Neural crest cell (in vitro differentiated cells): ENCODE data around the gene PHF21B. TPM values are rescaled to one million over a fixed set of nuclear protein-coding genes. Genes with fewer than 3 reads are reported as not detected.

Experiments used
- DNase-seq: peaks from one replicate; pipeline ENCODE4 v3.0.0; 2021; ENCODE audit warnings: low read depth, mixed read lengths, low spot score
- H3K27ac Mint-ChIP-seq: one replicate; pipeline ENCODE4 v1.8.0; 2021; ENCODE audit warnings: mild to moderate bottlenecking, mixed read lengths; ENCODE audit not compliant: unreplicated experiment
- H3K27me3 Mint-ChIP-seq: 2 replicates; pipeline ENCODE4 v1.8.0; 2021; ENCODE audit warnings: low read depth, mild to moderate bottlenecking, mixed read lengths
- H3K36me3 Mint-ChIP-seq: 2 replicates; pipeline ENCODE4 v1.8.0; 2021; ENCODE audit warnings: low read depth, mild to moderate bottlenecking, mixed read lengths
- H3K4me1 Mint-ChIP-seq: 2 replicates; pipeline ENCODE4 v1.8.0; 2021; ENCODE audit warnings: mixed read lengths
- H3K4me3 Mint-ChIP-seq: one replicate; pipeline ENCODE4 v1.8.0; 2021; ENCODE audit warnings: mild to moderate bottlenecking, mixed read lengths
- H3K9me3 Mint-ChIP-seq: 2 replicates; pipeline ENCODE4 v1.8.0; 2021; ENCODE audit warnings: mixed read lengths
- total RNA-seq: library from RNA; stranded (reverse); gene quantifications from 2 replicates; pipeline ENCODE4 v1.2.1, GENCODE V29; 2021
- TF ChIP-seq, protein P1 (sequence below): fragments of 200-600 bp; sonication (generic); conservative IDR thresholded peaks from 2 replicates; pipeline ENCODE4 v1.5.0; 2021; ENCODE audit warnings: antibody characterized with exemption, mild to moderate bottlenecking

Gene PHF21B
- total RNA-seq, 1 donor from 2014 or later = 40.4 TPM

DNA sequence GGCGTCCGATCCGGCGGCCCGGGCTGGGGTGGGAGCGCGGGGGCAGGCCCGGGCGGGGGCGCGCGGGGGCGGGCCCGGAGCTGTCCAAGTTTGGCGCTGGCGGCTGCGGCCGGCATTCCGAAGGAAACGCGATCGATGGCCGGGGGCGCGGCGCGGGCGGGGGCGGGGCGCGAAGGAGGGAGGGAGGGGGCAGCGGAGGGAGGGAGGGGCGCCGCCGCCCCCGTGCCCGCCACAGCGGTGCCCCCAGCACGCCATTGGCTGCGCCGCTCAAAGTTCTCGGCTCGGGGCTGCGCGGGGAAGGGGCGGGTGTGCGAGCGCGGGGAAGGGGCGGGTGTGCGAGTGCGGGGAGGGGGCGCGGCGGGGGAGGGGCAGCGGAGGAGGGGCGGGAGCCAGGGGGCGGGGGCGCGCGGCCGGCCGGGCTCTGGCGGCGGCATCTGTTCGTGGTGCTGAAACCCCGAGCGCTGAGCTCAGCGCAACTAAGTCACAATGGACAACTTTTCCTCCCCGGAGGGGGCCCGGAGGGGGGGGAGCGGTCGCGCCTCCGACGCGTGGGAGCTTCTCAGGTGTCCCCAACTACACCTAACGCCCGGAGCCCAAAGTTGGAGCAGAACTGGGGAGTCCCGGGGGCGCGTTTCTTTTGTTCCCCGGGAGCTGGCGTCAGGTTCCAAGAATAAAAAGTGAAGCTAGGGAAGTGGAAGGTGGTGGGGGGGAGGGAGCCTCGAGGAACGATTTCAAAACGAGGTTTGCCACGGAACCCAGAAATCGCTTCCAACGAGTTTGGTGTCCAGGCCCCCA, 2.2 kb downstream of the PHF21B start:
- no peak overlapping the region for H3K27ac Mint-ChIP-seq

DNA sequence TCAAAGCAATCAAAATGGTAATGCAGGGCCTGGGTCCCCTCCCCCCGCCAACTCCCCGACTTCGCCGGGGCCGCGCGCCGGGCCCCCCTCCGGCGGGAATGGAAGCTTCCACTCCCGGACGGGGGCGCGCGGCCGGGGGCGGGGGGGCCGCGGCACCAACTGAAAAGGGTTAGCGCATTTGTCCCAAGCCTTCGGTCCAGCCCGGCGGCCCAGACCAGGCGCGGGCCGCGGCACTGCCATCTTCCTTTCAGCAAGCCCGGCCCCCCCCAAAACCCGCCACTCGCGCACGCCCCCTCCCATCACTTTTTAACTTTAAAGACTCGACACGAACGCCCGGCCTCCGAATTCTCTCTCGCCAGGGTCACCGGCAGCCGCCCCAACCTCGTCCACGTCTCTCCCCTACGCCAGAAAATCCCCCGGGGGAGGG, 2.8 kb downstream of the PHF21B start:
- H3K9me3 Mint-ChIP-seq = no peaks in the 10 kb centered on the region
- no peaks in the 10 kb centered on the region for H3K27me3 Mint-ChIP-seq
- TF ChIP-seq, protein P1, sequence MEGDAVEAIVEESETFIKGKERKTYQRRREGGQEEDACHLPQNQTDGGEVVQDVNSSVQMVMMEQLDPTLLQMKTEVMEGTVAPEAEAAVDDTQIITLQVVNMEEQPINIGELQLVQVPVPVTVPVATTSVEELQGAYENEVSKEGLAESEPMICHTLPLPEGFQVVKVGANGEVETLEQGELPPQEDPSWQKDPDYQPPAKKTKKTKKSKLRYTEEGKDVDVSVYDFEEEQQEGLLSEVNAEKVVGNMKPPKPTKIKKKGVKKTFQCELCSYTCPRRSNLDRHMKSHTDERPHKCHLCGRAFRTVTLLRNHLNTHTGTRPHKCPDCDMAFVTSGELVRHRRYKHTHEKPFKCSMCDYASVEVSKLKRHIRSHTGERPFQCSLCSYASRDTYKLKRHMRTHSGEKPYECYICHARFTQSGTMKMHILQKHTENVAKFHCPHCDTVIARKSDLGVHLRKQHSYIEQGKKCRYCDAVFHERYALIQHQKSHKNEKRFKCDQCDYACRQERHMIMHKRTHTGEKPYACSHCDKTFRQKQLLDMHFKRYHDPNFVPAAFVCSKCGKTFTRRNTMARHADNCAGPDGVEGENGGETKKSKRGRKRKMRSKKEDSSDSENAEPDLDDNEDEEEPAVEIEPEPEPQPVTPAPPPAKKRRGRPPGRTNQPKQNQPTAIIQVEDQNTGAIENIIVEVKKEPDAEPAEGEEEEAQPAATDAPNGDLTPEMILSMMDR = no peak
- H3K27ac Mint-ChIP-seq = peak overlapping the region; percentile 97
- peaks cover 10% of the 10 kb centered on the region for H3K36me3 Mint-ChIP-seq
- H3K4me3 Mint-ChIP-seq = peak overlapping the region; percentile 97
- DNase-seq = peak; percentile 76
- peaks cover 50% of the 10 kb centered on the region for H3K4me1 Mint-ChIP-seq

More for the DNA sequence above, 2.2 kb downstream of the PHF21B start:
- no peaks in the 10 kb centered on the region for H3K9me3 Mint-ChIP-seq
- H3K27me3 Mint-ChIP-seq = peaks cover under 1% of the 10 kb centered on the region
- peaks cover 8% of the 10 kb centered on the region for H3K36me3 Mint-ChIP-seq
- no peak for DNase-seq
- H3K4me1 Mint-ChIP-seq = peaks cover 47% of the 10 kb centered on the region
- TF ChIP-seq, protein P1 = no peak
- peak overlapping the region; percentile 97 for H3K4me3 Mint-ChIP-seq

DNA sequence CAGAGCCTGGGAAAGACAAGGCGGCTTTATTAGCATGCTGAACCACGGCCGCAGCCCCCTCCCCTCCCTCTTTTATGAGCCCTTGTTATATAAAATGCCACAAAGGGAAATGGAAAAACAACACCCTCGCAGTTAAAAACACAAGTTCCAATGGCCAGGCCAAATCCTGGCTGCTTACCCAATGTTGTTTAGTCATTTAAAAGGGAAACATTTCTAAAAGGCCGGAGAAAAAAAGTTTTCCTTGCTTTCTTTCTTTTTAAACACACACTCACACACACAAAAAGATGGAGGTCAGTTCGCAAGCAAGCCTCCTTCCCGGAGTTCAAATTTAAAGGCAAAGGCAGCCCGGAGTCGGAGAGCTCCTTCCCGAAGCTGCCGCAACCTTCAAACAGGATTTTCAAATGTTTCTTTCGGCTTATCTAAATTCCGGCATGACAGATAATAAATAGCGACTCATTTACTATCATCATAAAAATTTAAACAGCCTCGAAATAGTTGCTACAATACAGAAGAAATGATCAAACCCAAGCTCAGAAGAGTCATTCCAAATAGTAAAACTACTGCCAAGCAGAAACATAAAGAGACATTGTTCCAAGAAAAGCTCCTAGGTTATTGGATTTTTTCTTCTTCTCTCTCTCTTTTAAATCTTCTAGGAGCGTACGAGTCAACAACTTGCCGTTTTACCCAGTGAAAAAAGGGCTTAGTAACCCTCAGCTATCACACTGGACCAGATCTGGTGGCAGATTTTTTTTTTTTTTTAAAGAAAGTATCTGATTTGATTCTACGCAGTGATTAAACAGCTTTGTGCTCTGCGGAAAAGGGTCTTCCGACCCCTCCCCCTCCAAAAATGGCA, 3.5 kb downstream of the PHF21B start:
- H3K4me1 Mint-ChIP-seq = peaks cover 50% of the 10 kb centered on the region
- H3K36me3 Mint-ChIP-seq = peaks cover 15% of the 10 kb centered on the region
- peak; percentile 15 for DNase-seq
- no peaks in the 10 kb centered on the region for H3K9me3 Mint-ChIP-seq
- TF ChIP-seq, protein P1 = no peak
- peak overlapping the region; percentile 97 for H3K27ac Mint-ChIP-seq
- H3K4me3 Mint-ChIP-seq = peak overlapping the region; percentile 97
- no peaks in the 10 kb centered on the region for H3K27me3 Mint-ChIP-seq

DNA sequence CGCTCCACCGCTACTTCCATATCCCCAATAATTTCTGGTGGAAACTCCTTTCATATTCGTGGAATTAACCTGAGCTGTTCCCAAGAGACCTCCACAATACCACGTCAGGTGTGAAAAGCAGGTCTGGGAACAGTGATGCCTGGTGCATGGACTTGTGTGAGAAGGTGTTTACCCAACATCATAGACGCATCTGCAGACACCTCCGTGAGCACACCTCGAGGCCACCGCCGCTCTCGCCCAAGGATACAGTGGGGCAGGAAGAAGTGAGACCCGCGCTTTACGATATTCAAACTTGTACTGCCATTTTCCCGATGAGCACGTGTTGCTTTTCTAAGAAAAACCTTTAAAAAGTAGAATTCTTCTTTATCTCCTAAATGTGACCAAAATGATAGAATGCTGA, 8.2 kb downstream of the PHF21B start:
- H3K4me3 Mint-ChIP-seq = no peak overlapping the region
- H3K9me3 Mint-ChIP-seq = no peaks in the 10 kb centered on the region
- H3K4me1 Mint-ChIP-seq = peaks cover 70% of the 10 kb centered on the region
- TF ChIP-seq, protein P1 = no peak
- peaks cover 19% of the 10 kb centered on the region for H3K36me3 Mint-ChIP-seq
- DNase-seq = no peak
- no peaks in the 10 kb centered on the region for H3K27me3 Mint-ChIP-seq
- no peak overlapping the region for H3K27ac Mint-ChIP-seq

DNA sequence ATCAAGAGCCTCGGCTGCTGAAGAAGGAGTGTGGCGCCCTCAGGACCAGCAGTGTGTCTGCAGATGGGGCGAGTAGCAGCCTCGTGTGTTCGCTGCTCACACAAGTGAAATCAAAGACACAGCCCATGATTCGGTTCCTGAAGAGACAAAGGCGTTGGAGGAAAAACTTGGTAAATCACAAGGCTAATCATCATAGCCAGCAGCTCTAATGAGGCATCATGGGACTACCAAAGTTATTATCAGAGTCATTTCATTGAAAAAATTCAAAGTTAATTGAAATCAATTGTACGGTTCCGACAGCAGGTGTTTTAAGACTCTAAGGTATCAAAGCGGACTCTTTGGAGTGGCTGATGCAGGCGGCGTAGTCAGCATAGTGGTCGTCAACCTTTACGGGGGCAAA, 9.5 kb downstream of the PHF21B start:
- Mint-ChIP-seq H3K27me3 (no peaks in the 10 kb centered on the region), H3K36me3 (peaks cover 19% of the 10 kb centered on the region), H3K4me1 (peaks cover 65% of the 10 kb centered on the region), H3K9me3 (no peaks in the 10 kb centered on the region), H3K4me3 (no peak overlapping the region), H3K27ac (no peak overlapping the region)
- DNase-seq = no peak
- TF ChIP-seq, protein P1 = no peak
